Calu3 (cell line): Measurements from ENCODE around the gene CAPNS1. TPM values are rescaled to one million over a fixed set of nuclear protein-coding genes. Genes with fewer than 3 reads are reported as not detected.

Source experiments
- BruUV-seq: library from RNA; stranded (reverse); fragments of 400-500 nt; replicated peaks from 2 replicates; lab custom pipeline; 2021; lab: Mats Ljungman, UMichigan
- CTCF ChIA-PET: fragments of 300-600 bp; sonication (Branson Sonifier 250); formaldehyde crosslinking; loops from one replicate; lab custom pipeline; 2022; ENCODE audit warnings: antibody characterized with exemption; lab: Charles Lee
- DNase-seq: peaks from one replicate; pipeline ENCODE4 v3.0.0; 2022
- H3K27ac Mint-ChIP-seq: one replicate; pipeline ENCODE4 v1.8.0; 2022; ENCODE audit warnings: mixed read lengths; ENCODE audit not compliant: unreplicated experiment
- H3K27me3 Mint-ChIP-seq: one replicate; pipeline ENCODE4 v1.8.0; 2022; ENCODE audit warnings: mixed read lengths; ENCODE audit not compliant: unreplicated experiment
- H3K36me3 Mint-ChIP-seq: one replicate; pipeline ENCODE4 v1.8.0; 2022; ENCODE audit warnings: mild to moderate bottlenecking, moderate library complexity, mixed read lengths; ENCODE audit not compliant: insufficient read depth, unreplicated experiment
- H3K4me1 Mint-ChIP-seq: one replicate; pipeline ENCODE4 v1.8.0; 2022; ENCODE audit warnings: mild to moderate bottlenecking, low read depth, mixed read lengths; ENCODE audit not compliant: unreplicated experiment
- H3K4me3 Mint-ChIP-seq: one replicate; pipeline ENCODE4 v1.8.0; 2022; ENCODE audit warnings: mild to moderate bottlenecking, low read depth, moderate library complexity, mixed read lengths; ENCODE audit not compliant: unreplicated experiment
- H3K9me3 Mint-ChIP-seq: one replicate; pipeline ENCODE4 v1.8.0; 2022; ENCODE audit warnings: low read depth, mixed read lengths; ENCODE audit not compliant: unreplicated experiment
- CTCF ChIP-seq: fragments of 200-600 bp; IDR thresholded peaks from one replicate; pipeline ENCODE4 v1.8.0; 2022; ENCODE audit warnings: antibody characterized with exemption; ENCODE audit not compliant: unreplicated experiment
- intact Hi-C: fragments of 100-400 bp; cut with micrococcal nuclease; formaldehyde crosslinking; loops from one replicate; pipeline ENCODE4 v1.10.0; 2022; ENCODE audit not compliant: unreplicated experiment
- total RNA-seq: library from RNA; stranded (reverse); gene quantifications from 2 replicates; pipeline ENCODE4 v1.2.3, GENCODE V29; 2022

CAPNS1 gene
- total RNA-seq, 1 experiment from 2014 or later: 894 TPM

DNA sequence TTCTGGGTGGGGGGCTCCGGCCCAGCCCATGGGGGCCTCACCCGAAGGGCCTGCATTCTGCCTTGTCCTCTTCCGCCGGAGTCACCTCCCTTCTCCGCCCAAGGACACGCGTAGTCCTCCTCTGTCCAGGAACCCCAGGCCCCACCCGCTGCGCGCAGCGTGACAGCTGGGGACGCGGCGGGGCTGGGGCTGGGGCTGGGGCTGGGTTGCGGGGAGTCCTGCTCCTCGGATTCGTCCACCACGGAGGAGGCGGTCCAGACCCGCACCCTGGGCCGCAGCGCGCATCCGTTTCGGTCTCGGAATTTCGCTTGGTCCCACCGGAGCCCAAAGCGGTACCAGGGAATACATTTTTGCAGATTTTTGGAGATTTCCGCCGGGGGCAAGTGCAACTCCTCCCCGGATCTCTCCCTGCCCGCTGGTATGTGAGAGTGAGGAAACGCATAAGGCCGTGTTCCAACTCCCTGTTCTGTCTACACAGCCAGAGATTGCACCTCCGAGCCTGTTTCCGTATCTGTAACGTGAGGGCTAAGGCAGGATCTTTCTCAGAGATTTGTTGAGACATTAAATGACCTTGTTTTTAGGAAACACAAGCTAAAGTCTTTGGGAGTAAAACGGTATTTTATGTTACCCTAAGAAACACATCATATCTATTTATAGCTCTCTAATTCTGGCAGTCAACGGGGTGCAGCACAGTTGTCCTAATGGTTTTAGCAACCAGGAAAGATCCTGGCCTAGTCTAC, 12.7 kb downstream of the CAPNS1 start, which contains the start of gene COX7A1:
TSS of gene COX7A1 (minus strand) at position 96 of the 740 bp plus-strand sequence. CDS start at position 56, 40 bp downstream.
- Mint-ChIP-seq H3K4me3 (no peak within 1 kb of the TSS), H3K9me3 (no peaks in the 10 kb centered on the region)
- BruUV-seq: no TSS peak

DNA sequence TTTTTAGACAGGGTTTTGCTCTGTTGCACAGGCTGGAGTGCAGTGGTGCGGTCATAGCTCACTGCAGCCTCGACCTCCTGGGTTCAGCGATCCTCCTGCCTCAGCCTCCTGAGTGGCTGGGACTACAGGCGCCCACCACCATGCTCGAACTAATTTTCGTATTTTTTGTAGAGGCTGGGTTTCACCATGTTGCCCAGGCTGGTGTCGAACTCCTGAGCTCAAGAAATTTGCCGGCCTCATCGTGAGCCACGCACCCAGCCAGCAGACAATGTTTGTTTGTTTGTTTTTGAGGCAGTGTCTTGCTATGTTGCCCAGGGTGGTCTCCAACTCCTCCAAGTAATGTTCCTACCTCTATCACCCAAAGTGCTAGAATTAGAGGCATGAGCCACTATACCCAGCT, 13.3 kb downstream of the CAPNS1 start:
- no TSS peak for BruUV-seq
- TF ChIP-seq CTCF: no peak
- intact Hi-C loops: no loop called here
- no peak for DNase-seq
- no peaks in the 10 kb centered on the region for H3K9me3 Mint-ChIP-seq
- peaks cover 18% of the 10 kb centered on the region for H3K4me1 Mint-ChIP-seq
- H3K27me3 Mint-ChIP-seq: no peaks in the 10 kb centered on the region
- no peak overlapping the region for H3K4me3 Mint-ChIP-seq
- peaks cover 55% of the 10 kb centered on the region for H3K36me3 Mint-ChIP-seq
- no peak overlapping the region for H3K27ac Mint-ChIP-seq
- CTCF ChIA-PET: interaction anchor here (1.6 kb wide), 1 partner anchor 17 kb away, joined by 6 read pairs; no protein-coding TSS in a partner anchor

More for the DNA sequence above, 12.7 kb downstream of the CAPNS1 start, which contains the start of gene COX7A1:
- Mint-ChIP-seq H3K27ac (no peak within 1 kb of the TSS), H3K4me1 (peaks cover 18% of the 10 kb centered on the region), H3K27me3 (no peaks in the 10 kb centered on the region), H3K36me3 (peaks cover 55% of the 10 kb centered on the region)
- intact Hi-C loops: no loop called here
- CTCF ChIA-PET: interaction anchor here (1.6 kb wide), 1 partner anchor 16 kb away, joined by 6 read pairs; no protein-coding TSS in a partner anchor
- no peak for TF ChIP-seq CTCF
- no peak for DNase-seq

DNA sequence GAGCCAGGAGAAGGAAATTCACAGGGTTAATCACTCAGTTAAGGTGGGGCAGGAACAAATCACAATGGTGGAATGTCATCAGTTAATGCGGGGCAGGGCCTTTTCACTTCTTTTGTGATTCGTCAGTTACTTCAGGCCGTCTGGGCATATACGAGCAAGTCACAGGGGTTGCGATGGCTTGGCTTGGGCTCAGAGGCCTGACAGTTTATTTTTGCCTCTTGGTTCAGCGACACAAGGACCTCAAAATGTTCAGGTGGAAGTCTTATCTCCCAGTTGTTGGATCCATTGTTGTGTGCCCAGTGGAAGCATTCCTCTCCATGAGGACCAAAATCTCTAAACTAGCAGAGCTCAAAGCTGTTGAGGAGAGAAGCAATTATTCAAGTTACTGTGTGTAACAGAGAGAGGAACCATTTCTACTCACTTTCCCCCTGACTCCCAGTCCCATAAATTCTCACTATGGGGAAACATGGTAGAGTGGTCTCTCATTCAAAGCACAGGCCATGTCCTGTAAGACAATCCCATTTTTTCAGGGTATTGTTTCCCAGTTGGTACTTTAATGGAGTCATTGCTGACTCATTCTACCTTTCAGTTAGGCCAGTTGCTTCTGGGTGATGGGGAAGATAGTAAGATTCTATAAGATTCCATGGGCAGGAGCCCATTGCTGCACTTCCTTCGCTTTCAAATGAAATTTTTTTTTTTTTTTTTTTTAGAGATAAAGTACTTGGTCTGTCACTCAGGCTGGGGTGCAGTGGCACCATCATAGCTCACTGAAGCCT, 21.1 kb downstream of the CAPNS1 start:
- H3K9me3 Mint-ChIP-seq: no peaks in the 10 kb centered on the region
- peaks cover 15% of the 10 kb centered on the region for H3K4me1 Mint-ChIP-seq
- CTCF ChIA-PET: no interaction called here
- DNase-seq: no peak
- no peak for TF ChIP-seq CTCF
- no peak overlapping the region for H3K4me3 Mint-ChIP-seq
- intact Hi-C loops: no loop called here
- BruUV-seq: no TSS peak
- H3K27me3 Mint-ChIP-seq: no peaks in the 10 kb centered on the region
- H3K36me3 Mint-ChIP-seq: peaks cover 65% of the 10 kb centered on the region
- no peak overlapping the region for H3K27ac Mint-ChIP-seq

DNA sequence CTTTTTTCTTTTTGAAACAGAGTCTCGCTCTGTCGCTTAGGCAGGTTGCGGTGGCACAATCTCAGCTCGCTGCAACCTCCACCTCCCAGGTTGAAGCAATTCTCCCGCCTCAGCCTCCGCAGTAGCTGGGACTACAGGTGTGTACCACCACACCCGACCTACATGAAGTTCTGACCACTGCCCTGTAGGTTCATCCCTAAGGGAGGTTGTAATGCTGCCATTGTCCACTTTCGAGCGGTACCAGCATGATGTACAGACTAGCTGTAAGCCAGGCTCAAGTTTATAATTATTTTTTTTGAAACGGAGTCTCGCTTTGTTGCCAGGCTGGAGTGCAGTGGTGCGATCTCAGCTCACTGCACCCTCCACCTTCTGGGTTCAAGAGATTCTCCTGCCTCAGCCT, 23.9 kb downstream of the CAPNS1 start:
- CTCF ChIA-PET: no interaction called here
- H3K4me1 Mint-ChIP-seq: no peaks in the 10 kb centered on the region
- no peaks in the 10 kb centered on the region for H3K9me3 Mint-ChIP-seq
- no peak overlapping the region for H3K27ac Mint-ChIP-seq
- H3K36me3 Mint-ChIP-seq: peaks cover 66% of the 10 kb centered on the region
- H3K4me3 Mint-ChIP-seq: no peak overlapping the region
- DNase-seq: no peak
- TF ChIP-seq CTCF: no peak
- BruUV-seq: no TSS peak
- no peaks in the 10 kb centered on the region for H3K27me3 Mint-ChIP-seq
- intact Hi-C loops: no loop called here
